GM21528 (cell line): Measurements from ENCODE around the gene ELOA.

Source experiments
- ATAC-seq: cut with Tn5 transposase; IDR thresholded peaks from one replicate; pipeline ENCODE4 v1.9.1; 2021; ENCODE audit warnings: mild to moderate bottlenecking, moderate library complexity; ENCODE audit not compliant: unreplicated experiment, low FRiP score

ELOA gene, protein sequence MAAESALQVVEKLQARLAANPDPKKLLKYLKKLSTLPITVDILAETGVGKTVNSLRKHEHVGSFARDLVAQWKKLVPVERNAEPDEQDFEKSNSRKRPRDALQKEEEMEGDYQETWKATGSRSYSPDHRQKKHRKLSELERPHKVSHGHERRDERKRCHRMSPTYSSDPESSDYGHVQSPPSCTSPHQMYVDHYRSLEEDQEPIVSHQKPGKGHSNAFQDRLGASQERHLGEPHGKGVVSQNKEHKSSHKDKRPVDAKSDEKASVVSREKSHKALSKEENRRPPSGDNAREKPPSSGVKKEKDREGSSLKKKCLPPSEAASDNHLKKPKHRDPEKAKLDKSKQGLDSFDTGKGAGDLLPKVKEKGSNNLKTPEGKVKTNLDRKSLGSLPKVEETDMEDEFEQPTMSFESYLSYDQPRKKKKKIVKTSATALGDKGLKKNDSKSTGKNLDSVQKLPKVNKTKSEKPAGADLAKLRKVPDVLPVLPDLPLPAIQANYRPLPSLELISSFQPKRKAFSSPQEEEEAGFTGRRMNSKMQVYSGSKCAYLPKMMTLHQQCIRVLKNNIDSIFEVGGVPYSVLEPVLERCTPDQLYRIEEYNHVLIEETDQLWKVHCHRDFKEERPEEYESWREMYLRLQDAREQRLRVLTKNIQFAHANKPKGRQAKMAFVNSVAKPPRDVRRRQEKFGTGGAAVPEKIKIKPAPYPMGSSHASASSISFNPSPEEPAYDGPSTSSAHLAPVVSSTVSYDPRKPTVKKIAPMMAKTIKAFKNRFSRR

DNA sequence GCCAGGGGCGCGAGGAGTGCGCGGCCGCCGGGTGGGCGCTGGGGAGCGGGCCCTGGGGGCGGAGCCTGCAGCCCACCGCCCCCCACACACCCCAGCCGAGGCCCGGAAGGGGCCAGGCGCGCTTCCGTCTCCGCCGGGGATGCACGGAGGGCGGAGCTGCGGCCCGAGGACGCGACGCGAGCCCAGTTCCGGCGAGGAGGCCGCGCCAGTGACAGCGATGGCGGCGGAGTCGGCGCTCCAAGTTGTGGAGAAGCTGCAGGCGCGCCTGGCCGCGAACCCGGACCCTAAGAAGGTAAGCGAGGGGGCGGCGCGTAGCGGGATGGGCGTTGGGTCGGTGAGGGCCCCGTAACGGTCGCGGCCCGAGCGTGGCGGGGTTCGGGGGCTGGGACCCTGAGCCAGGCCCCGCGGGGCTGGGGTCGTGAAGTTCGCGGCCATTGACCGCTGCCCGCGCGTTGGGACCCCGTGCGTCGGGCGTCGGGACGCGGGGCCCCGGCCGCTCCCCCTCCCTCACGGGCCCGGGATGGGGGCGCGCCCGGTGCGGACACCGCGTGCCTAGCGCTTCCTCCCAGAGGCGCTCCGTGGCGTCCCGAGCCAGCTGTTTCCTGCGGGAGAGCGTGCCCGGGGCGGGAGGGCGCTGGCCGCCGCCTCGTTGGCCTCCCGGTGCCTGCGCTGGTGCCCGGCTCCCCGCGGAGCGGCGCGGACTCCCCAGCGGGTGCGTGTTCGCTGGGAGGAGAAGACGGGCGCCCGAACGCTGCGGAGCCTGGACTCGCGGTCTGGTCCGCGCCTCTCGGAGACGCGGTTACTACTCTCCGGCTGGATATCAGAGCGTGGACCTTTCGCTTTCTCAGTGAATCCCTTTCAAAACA is at the start of gene ELOA:
ELOA (plus strand) TSS at position 185 of the 866 bp plus-strand sequence; CDS start at position 218, 33 bp downstream.
- ATAC-seq = peak; percentile 65

DNA sequence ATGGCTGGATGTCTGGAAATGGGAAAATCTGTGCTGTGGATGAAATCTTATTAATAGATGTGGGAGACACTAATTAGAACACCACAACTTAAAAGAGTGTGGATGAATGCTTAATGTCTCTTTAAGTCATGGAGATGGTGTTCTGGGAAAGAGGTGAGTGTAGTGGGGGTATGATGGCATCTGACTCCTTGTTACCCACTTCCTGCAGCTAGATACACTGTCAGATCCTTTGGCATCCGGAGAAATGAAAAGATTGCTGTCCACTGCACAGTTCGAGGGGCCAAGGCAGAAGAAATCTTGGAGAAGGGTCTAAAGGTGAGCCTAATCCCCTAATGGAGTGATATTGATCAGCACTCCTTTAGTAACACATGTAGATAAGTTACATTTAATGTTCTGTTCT is 49.7 kb upstream of the ELOA start:
- no peak for ATAC-seq

DNA sequence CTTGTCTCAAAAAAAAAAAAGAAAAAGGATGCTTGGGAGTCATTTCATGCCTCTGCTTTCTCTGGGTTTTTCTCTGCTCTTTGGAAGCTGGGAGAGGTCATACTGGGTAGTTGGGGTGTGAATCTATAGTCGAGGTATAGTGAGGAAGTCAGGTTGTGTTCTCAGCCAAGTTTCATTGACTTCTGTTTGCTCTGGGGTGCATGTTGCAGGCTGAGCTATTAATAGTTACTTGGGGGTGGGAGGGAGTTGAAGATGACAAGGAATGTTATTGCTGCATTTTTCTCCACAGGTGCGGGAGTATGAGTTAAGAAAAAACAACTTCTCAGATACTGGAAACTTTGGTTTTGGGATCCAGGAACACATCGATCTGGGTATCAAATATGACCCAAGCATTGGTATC is 48.9 kb upstream of the ELOA start:
- no peak for ATAC-seq

DNA sequence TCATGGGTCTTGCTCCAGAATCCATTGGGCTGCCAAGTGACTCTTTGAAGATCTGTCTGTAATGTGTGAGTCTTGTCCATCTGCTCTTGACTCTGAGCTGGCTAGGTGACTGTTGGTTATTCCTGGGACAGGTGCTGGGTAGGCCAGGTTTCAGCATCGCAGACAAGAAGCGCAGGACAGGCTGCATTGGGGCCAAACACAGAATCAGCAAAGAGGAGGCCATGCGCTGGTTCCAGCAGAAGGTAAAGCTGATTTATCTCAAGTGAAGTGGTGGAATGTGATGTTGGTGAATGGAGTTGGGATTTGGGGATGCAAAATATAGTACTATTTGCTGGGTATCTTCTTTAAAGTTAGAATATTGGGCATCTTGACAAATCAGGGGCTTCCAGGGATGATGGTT is 47.6 kb upstream of the ELOA start:
- ATAC-seq = no peak

DNA sequence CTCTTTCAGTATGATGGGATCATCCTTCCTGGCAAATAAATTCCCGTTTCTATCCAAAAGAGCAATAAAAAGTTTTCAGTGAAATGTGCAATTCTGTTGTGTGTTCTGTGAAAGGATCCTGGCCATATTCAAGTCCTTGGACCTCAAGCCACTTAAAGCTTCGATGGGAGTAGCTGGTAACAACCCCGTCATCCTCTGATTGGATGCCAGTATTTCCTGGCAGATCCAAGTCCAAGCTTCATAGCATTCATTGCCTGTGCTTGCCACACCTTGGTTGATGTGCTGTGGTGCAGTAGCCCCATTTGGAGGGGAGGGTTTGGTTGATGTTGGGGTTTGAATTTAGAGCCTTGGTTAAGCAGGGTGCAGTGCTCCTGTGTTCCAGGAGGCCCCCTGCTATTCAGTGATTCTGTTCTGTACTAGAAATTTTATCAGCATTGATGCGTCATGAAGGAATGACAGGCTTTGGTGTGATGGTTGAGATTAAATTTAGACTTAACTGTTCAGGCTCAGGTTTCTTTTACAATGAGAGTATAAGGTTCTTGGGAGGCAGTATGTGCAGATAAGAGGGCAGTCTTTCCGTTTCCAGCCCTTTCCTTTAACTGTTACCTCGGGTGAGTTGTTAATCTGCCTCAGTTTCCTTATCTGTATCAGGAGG is 46.8 kb upstream of the ELOA start:
- ATAC-seq = no peak

DNA sequence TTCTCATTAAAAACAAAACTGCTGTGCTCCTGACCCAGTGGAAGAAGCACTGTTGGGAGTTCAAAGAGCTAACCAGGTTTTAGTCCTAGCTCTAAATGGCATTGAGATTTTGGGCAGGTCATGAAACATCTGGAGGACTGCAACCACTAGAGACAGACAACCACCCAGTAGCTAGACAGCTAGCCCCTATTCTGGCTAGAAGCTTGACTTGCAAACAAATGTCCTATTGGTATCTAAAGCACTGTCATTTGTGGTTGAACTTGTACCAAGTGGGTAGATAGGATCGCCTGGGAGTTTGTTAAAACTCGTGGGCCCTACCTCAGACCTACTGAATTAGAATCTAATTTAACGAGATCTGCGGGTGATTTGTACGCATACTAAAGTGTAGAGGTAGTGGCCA is 44.8 kb upstream of the ELOA start:
- no peak for ATAC-seq

DNA sequence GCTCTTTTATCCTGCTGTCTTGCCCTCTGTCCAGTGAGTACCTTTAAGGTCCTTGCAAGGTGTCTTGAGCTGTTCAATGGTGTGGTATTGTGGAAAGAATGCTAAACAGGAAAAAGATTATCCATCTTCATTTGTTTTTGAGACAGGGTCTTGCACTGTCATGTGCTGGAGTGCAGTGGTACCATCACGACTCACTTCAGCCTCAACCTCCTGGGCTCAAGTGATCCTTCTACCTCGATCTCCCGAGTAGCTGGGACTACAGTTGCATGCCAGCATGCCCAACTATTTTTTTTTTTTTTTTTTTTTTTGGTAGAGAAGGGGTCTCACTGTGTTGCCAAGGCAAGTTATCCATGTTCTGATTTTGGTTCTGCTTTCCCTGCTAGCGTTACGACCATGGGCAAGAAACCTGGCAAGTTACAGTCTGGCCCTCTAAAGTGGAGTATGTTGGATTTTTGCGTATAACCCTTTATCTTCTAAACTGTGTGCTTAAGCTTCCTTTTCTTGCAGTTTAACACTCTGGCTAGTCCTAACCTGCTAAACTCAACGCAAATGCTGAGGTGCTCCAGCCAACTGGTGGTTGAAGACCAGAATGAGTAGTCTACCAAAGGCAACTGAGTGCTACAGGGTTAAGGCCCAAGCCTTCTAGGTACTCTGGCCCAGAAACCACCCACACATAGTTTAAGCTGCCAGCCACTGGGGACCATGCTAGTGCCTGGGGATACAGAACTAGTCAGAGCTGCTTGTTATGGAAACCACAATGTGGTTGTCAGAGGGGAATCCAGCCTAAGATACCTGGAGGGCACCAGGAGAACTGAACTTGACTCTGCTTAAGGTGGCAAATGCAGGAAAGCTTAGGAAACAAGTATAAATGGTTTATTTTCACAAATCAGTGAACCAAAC is 43.7 kb upstream of the ELOA start:
- ATAC-seq = no peak

DNA sequence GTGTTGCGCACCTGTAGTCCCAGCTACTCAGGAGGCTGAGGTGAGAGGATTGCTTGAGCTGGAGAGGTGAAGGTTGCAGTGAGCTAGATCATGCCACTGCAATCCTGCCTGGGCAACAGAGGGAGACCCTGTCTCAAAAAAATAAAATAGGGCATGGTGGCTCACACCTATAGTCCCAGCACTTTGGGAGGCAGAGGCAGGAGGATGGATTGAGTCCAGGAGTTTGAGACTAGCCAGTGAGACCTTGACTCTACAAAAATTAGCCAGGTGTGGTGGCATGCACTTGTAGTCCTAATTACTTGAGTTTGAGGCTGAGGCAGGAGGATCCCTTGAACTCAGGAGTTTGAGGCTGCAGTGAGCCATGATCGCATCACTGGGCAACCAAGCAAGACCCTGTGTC is 42.0 kb upstream of the ELOA start:
- ATAC-seq = no peak

DNA sequence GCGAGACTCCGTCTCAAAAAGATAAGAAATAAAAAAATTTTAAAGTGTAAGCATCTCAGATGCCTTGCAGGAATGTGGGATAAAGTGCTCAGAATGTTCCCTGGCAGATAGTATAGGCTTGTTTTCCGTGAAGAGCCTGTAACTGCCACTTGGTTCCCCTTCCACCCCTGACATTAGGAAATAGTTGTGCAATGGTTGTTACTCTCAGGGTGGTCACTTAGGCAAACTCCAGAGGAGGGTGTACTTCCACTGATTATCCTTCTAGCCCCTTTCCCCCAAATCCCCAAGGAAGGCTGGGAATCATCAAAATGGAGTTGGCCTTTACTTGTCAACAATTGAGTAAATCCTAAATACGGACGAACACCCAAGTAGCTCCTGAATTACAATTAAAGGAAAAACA is 41.3 kb upstream of the ELOA start:
- ATAC-seq = no peak

DNA sequence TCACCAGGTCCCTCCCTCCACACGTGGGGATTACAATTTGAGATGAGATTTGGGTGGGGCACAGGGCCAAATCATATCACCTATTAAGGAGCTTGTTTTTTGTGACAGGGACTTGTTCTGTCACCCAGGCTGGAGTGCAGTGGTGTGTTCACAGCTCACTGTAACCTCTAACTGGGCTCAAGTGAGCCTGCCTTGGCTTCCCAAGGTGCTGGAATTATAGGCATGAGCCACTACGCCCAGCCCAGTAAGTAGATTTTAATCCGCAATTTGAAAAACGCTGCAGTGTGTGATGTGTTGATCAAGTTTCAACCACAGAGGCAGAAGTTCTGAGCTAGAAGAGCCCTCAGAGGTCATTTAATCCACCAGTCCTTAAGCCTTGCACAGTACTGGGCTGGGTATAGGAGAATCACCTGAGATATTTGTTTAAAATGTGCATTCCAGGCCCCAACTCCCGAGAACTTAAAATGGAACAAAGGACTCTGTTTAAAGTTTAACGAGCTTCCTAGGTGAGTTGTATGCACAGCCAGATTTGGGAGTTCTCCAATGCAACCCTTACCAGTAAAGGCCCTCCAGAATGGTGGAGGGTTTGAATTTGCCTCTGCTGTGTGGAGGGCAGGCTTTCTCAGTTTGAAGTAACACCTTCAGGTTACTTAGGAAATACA is 38.3 kb upstream of the ELOA start:
- no peak for ATAC-seq

DNA sequence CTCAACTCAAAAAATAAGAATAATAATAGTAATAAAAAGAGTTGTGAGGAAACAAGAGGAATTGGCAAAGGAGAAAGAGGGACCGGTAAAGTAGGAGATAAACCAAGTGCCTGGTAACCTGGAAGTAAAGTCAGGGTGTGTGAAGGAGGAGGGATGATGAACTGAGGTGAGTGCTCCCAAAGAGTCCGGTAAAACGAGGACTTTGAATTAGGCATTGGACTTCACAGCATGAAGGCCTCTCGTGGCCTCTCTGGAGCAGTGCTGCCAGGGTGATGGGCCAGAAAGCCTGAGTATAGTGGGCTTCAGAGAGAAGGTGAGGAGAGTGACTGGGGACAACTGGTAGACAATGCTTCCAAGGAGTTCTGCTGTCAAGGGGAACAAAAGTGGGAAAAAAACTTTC is 34.0 kb upstream of the ELOA start:
- no peak for ATAC-seq

DNA sequence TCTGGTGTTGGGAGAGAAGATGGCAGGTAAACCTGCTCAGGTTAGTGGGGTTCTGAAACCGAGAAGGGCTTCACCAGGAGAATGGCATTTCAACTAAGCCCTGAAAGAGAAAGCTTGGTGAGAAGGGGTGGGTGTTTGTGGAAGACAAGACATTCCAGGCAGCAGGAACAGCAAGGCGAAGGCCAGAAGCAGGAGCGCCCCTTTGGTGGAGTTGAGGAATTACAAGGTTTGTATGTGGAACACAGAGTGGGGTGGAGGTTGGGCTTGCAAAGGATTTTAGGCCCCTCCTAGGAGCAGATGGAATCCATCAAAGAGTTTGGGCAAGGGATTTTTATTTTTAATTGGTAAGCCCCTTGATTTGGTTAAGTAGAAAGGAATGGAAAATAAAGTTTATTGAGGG is 24.8 kb upstream of the ELOA start:
- no peak for ATAC-seq

DNA sequence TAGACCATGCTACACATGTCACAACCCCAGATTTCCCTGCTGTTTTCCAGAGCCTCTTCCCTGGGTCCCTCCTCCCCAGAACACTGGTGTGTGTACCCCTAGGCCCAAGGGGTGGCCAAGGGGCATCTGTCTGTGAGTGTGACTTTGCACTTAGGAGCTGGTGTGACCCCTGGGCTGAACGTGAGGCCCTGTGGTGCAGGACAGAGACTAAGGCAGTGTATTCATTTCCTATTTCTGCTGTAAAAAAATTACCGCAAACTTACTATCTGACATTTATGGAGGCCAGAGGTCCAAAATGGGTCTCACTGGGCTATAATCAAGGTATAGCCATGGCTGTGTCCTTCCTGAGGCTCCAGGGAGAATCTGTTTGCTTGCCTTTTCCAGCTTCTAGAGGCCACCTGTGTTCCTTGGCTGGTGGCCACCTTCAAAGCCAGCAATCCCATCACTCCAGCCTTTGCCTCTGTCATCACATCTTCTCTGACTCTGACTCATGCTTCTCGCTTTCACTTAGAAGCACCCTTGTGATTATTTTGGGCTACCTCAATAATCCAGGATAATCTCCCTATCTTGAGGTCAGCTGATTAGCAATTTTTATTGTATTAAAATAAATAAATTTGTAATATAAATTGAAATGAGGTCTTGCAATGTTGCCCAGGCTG is 24.0 kb upstream of the ELOA start:
- ATAC-seq = no peak

DNA sequence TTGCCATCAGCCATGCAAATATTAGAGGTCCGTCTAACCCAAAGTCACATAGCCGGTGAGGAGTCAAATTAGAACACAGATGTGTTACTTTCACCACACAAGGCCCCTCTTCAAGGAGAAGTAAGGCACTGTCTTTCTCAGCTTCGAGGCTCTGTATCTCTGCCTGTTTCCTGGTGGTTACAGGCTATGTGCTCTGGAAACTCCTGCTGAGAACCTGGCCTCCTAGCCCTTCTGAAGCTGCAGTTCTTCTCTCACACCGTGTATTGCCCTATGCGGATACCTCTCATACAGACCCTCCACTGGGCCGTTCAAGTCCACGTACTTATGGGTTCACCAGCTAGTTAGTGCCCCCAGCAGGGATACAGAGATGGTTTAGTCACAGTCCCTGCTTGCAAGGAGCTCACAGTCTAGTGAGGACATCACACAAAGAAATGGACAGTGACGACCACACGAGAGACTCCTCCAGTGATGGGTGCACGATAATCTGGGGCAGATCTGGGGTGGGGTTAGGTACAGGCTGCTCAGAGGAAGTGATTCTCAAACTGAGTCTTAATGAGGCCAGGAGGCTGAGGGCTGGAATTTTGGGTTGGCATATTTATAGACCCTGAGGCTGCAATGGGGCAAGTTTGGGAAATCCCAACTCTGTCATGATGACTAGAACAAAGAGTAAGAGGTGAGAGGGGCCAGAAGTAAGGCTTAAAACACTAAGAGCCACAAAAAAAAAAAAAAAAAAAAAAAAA is 22.8 kb upstream of the ELOA start:
- peak; percentile 63 for ATAC-seq

DNA sequence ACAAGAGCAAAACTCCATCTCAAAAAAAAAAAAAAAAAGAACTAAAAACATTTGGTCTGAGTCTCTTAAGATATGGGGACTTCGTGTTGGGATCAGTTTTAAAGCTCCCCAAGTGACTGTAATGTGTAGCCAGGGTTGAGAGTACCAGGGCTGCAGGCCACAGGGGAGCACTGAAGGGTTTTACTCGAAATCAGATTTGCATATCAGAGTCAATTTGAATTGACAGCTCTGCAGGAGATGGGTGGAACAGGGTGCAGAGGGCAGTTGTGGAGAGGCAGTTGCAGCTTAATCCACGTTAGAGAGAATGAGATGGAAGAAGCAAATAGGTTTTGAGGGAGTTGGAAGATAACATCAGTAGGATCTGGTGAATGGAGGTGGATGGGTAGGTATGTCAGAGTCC is 20.6 kb upstream of the ELOA start:
- no peak for ATAC-seq

DNA sequence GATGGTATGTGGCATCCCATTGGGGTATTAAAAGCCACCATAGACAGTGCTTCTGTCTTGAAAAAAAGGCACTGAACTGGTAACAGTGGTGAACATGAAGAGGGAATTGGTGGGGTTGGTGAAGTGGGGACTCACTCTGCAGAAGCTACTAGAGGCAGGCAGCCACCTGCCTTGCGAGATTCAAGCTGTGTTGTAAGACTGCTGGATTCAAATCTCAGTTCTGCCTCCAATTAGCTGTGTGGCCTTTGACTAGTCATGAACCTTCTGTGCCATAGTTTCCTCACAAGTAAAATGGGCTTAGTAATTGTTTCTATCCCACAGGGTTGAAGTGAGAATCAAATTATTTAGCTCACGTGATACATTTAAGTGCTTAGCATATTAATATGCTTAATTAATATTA is 16.6 kb upstream of the ELOA start:
- no peak for ATAC-seq

DNA sequence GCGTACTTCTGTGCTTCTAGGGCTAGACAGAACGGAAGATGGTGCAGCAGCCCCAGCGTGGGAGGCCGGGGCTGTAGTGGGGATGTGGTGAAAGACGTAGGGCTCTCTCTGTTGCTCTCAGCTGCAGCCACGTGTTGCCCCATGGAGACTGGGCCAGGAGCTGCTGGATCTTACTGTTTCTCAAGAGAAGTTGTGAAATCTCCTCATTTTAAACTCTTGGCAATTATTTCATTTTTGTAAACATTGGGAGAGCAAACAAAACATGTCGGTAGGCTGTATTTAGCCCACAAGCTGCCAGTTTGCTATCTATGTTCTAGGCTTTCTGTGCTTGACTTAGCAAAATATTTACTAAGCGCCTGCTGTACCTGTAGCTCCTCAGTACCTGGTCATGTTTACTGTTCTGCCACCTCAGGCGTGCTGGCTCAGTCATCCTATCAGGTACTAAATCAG is 15.9 kb upstream of the ELOA start:
- no peak for ATAC-seq
